NCI-H146 treated with DMSO at 0.1 percent for 48 hours (cell line): Measurements from ENCODE around the gene TMPRSS4.
"Not testable (repeated sequence)": the region's sequence is repeated elsewhere in the genome, so short reads cannot be mapped to it uniquely, and the experiment has no call there.

Experiments
- DNase-seq: peaks from one replicate; lab custom pipeline; 2025; ENCODE audit not compliant: unreplicated experiment; lab: John Stamatoyannopoulos, UW

Gene TMPRSS4

DNA sequence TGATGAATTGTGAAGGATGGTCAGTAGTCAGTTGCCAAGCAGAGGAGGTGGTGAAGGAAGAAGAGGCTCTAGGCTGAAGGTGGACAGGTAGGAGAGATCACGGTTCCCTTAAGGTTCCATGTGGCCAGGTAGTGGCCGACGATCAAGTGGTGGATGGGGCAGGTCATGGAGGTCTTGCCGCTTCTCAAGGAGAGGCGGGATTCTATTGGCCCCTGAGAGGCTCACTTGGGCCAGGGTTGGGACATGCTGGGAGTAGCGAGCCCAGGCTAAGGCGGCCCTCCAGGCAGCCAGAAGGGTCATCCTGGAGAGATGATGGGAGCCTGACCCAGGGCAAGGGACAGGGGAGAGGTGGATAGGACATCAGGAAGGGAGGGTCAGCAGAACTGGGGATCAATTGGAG lies 20.9 kb upstream of the TMPRSS4 start:
- no peak for DNase-seq

DNA sequence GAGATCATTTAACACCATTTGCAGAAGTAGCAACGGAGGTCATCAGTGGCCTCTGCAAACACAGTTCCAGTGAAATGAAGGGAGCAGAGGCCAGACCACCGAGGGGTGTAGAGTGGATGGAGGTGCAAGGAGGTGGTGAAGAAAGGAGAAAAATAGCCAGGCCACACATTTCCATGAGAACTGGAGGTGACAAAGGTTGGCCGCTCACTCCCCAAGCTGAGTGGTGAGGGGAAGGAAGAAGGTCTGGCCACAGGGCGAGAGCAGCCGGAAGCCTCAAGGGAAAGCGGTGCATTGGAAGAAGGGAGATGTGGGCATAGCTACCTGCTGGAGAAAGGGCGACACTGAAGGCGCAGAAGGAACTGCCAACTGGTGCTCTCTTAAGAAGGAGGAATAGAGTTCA lies 20.1 kb upstream of the TMPRSS4 start:
- DNase-seq, result no peak

DNA sequence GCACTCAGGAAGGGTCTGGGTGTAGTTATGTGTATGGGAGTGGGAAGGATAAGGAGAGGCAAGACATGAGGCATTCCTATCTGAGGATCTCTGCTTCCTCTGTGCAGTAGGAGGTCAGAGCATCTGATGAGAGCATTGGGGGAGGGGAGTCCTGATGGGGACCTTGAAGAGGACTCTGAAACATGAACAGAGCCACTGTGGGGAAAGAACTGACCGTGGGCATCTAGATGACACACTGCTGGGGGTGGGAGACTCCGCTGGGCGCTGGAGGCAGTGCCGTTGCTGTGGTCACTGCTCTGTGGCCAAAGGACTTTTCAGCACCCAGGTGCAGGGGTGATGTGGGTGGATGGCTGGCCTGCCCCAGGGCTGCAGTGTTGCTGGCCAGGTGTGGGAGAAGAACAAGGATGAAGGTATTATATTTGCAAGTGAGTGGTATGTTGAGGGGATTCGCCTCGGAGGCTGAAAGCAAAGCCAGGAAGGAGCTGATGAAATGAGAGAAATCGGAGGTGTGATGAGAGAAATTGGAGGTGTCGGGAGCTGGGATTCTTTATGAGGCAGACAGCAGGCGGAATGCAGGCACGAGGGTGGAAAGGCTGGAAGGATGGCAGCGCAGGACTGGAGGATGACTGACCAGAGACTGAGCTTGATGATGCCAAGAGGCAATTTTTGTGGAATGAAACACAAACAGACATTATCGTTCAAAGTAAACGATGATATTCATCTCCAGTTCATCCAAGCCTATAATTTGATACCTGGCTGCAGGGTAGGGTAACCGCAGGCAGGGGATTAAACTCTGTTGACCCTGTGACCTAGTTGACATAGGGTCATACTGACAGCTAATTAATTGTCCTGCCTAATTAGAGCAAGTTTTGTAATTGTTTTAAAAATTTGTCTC lies 19.4 kb upstream of the TMPRSS4 start:
- DNase-seq, result no peak

DNA sequence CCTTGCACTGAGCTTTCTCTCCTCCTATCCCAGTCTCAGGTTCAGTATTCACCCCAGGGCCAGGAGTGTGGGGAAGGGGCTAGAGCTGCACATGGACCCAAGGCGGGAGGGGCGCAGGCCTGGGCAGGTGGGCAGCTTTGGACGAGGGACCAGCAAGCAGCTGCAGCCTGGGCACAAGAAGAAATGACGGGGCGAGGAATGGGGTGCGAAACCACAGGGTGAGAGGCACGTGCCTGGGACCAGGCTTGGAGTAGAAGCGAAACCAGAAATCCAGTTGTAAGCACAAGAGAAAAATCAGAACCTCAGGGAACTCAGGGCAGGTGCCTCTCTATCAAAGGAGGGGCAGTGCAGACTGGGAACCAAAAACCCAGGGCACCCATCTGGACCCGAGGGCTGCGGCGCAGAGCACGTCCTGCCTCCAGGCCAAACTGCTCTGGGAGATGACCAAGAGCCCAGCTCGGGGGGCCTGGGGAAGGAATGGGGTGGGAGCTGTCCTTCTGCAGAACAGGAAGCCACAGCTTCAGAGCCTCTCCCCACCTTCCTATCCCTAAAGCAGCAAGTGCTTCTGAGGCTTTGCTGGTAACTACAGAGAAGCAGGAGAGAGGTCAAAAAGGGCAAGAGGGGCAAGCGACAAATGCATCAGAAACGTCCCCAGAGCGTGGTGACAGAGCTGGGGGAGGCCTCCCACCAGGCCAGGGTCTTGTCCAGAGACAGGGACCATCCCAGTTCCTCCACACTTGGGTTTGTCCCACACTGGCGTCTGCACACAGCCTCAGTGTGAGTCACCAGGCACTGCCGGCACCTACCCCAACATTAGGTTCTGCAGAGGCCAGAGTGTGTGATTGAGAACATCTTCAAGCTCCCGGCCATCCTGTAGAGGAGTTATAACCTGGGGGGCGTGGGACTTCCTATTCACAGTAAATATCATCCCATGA lies 18.3 kb upstream of the TMPRSS4 start:
- DNase-seq, result no peak

DNA sequence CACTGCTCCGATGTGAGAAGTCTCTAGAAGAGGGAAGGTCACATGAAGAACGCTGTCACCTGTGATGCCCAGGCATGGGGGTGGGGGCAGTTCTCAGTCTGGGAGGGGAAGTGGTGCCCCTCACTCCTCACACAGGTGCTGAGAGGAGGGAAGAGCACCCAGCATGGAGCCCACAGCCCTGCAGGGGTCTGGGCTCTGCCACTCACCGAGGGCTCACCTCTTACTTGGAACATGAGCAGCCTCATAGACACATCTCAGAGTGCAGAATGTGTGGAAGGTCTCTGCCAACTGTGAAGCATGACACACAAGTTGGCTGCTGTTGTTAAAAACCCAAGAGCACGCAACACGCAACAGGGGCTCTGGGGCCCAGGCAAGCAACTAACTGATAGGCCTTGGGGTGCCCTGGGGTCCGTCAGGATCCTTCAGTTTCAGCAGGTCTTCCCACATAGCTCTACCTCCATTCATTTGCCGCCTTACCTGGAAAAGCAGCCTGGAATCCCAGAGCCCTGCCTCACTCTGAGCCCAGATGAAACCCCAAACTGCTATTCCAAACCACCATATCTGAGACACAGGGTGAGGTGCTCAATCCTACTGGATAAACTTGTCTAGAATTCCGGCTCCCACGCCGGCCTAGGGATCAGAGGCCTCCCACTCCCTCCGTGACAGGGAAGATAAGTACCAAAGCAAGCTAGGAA lies 17.5 kb upstream of the TMPRSS4 start:
- no peak for DNase-seq

DNA sequence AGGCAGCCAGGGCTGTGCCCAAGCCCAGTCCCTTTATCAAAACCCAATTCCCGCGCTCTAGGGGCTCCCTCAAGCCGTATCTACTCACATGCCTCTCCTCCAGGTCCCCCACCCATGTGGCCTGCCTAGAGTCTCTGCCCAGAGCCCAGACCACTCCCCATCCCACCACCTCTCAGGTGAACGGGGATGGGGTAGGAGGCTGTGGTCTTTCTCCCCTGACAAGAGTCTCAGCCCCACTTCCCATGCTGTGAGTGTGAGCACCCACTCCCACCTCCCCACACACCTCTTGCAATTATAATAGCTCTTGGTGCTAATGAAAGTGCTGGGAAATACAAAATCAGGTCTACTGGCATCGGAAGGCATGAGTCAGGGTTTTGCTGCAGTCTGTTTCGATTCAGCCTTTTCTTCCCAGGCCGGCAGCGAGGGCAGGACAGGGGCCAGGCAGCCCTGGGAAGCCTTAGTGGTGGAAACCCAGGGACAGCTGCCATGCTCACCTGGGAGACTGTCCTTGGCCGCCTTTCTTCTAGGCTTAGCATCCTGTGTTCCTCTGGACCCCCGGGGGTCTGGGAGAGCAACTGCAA lies 16.7 kb upstream of the TMPRSS4 start:
- DNase-seq, result no peak

DNA sequence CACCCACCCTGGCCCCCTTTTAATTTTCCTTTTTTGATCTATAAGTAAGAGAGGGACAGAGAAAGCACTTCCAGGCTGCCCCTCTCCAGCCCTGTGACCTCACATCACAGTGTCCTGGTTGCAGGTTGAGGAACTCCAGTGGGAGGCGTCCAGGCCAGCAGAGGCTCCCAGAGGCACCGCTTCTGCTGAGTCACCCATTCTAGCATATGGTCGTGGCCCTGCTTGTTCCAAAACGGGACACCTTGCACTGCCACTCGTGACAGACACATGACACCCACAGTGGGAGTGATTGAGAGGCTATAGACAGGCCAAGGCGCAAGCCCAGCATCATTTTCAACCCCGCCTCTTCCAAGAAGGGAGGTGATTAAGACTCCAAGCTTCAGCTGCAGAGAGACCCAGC lies 16.0 kb upstream of the TMPRSS4 start:
- DNase-seq, result no peak

DNA sequence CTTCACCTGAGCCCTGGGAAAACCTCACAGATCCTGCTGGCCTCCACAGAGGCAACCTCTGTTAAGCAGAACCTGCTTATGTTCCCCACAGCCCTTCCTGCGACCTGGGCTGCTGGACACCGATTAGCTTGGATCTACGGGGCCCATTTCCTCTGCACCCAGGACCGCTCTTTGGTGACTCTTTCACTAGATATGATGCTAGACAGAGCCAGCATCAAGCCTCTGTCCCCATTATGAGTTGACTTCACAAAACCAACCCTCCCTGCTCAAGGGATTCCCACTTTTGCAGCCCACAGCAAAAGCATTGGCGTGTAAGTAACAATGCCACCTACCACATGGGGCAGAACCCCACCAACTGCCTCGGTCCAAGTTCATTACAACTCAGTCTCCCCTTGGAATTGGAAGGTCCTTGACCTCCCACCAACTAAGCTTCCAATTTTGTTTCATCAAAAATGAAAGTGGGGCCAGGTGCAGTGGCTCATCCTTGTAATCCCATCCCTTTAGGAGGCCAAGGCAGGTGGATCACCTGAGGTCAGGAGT lies 15.2 kb upstream of the TMPRSS4 start:
- DNase-seq, result no peak

DNA sequence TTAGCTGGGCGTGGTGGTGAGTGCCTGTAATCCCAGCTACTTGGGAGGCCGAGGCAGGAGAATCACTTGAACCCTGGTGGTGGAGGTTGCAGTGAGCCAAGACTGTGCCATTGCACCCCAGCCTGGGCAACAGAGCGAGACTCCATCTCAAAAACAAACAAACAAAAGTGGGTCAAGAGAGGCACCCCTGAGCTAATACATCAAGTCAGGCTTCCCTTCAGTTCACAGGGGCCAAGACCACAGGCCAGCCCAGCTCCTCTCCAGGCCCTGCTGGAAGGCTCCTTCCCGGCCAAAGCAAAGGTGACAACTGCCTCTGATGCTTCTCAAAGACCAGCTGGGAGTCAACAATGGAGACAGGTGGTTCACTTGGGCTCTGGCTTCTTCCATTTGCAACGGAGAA lies 14.7 kb upstream of the TMPRSS4 start:
- DNase-seq, result not testable (repeated sequence)

DNA sequence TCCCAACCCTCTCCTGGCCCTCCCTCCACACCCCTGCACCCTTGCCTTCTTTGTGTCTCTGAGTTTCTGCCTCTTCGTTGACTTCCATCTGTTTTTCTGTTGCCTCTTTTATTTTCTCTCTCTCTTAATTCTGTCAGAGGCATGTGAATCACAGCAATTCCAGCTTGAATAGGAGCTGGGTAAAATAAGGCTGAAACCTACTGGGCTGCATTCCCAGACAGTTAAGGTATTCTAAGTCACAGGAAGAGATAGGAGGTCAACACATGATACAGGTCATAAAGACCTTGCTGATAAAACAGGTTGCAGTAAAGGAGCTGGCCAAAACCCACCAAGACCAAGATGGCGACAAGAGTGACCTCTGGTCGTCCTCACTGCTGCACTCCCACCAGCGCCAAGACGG lies 14.2 kb upstream of the TMPRSS4 start:
- DNase-seq, result not testable (repeated sequence)

DNA sequence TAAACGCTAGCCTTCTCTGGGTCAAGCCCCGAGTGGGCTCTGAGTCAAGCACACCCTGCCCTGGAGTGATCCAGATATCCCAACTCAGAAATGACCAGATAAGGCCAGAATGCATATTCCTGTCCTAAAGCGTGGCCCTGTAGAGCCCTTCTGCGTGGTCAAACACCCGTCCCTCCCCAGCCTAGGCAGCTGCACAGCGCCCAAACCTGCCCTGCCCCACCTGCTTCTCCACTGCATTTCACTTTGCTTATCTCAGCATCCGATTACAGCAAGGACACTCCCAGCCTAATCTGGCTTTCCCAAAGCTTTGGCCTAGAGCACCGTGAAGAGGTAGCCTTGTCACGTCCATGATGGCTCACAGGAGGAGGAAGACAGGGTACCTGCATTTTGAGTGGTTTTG lies 11.9 kb upstream of the TMPRSS4 start:
- no peak for DNase-seq

DNA sequence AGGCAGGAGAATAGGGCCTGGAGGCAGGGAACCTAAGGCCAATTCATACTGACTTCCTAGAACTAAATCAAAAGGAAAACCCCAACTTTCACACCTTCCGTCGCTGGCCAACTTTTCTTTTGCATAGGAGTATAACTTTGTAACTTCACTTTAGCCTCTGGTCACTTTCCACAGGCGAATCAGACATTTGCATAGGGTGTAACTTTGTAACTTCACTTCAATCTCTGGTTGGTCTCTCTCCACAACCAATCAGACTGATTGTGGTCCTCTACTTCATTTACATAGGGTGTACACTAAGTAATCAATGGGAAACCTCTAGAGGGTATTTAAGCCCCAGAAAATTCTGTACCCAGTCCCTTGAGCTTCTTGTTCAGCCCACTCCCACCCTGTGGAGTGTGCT lies 11.5 kb upstream of the TMPRSS4 start:
- DNase-seq, result no peak

DNA sequence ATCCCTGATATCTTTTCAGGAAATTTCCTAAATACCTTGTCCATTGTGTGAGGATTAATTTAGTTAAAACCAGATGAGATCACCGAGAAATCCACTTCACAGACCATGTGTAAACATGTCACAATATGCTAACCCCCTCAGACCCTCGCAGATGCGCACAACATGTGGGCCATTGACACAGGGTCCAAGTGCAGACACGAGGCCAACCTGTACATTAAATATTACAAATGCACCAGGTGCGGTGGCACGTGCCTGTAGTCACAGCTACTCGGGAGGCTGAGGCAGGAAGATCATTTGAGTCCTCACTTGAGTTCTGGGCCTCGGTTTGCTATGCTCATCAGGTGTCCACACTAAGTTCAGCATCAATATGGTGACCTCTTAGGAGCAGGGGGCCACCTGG lies 9.9 kb upstream of the TMPRSS4 start:
- DNase-seq, result no peak

DNA sequence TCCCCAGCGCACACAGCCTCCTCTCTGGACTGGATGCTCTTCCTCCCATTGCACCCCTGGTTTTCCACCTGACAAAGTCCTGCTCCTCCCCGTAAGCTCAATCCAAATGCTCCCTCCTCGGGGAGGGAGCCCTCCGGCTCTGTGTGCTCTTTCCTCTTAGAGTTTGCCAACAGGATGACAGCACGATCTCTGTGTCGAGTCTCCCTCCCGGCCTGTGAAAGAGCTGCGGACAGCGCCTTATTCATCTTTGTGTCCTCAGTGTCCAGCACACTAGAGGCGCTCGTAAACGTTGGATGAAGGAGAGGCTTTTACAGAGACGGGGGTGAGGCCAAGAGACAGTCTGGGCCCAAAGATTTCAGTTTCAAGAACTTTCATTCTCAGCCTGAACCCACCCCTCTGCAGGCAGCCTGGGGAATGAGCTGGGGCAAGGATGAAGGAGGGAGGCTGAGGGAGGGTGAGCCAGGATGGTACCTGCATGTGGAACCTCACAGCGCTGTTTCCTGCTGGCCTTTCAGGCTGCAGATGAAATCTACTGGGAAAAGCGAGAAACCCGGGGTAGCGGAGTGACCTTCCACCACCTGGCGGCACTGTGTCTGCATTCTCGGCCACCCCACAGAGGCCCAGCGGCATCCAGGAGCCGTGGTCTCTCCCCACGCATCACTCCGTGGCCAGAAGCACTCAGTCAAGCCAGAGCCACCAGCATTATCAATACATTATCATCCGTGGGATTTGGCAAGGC lies 8.5 kb upstream of the TMPRSS4 start:
- DNase-seq, result no peak

DNA sequence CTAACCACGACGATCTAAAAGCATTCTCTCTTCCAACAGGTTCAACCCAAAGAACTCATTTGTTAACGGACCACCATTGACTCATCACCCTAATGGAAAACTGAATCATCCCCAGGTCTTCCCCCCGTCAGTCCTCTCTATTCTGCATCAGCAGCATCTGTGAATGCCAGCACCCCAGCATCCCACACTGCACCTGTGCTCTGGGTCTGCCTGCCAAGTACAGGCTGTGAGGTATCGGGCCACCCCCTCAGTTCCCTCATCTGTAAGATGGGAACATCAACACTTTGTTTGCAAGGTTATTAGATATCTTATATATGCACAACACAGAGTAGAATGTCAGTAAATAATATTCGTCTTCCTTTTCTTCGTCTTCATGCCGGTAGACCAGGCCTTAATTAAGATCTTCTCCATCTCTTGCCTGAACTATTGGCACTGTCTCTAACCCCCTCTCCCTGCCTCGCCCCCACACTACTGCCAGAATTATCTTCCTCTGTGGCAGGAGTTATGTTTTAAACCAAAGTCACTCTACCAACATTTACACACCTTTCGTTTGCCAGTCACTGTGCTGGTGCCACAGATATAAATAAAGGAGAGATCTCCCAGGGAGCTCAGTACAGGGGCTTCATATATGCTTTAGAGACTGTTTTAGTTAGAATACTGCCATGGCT lies 7.8 kb upstream of the TMPRSS4 start:
- no peak for DNase-seq

DNA sequence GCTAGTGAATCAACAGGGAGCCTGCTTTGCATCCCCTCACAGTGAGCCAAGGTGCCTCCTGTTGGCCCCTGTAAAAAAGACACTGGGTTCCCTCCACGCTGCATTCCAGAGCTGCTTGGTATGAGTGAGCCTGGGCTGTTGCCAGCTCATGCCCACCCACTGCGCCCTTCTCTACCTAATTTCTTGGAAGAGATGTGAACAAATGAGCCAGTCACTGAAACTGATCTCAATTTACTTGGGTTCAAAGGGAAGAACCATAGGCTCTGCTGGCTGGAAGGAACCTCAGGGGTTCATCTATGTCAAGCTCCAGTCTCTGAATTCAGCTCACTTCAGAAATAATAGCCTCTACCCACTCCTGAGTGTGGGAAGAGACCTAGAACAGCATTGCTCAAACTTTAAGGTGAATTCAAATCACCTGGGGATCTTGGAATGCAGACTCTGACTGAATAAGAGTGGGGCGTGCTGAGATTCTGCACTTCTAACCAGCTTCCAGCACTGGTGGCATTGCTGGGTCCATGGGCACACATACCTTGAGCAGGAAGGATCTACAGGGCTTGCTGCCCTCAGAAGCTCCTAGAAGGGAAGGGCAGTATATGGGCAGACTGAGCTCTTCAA lies 5.4 kb upstream of the TMPRSS4 start:
- no peak for DNase-seq

DNA sequence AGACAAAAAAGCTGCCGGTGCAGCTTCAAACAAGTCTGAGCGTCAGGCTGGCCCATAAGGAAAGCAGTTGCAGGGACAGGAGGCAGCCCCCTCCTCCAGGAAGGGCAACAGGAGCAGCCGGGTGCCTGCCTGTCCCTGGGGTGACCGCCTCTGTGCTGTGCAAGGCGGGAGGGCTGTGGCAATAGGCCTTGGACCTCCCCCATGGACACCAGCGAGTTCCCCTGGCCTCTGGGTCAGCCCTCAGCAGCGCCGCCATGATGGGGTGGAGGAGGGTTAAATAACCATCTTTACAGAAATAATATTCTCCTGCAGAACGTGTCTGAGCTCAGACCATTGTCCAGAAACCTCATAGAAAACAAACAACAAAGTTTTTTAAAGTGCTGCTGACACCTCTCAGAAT lies 3.3 kb upstream of the TMPRSS4 start:
- no peak for DNase-seq

DNA sequence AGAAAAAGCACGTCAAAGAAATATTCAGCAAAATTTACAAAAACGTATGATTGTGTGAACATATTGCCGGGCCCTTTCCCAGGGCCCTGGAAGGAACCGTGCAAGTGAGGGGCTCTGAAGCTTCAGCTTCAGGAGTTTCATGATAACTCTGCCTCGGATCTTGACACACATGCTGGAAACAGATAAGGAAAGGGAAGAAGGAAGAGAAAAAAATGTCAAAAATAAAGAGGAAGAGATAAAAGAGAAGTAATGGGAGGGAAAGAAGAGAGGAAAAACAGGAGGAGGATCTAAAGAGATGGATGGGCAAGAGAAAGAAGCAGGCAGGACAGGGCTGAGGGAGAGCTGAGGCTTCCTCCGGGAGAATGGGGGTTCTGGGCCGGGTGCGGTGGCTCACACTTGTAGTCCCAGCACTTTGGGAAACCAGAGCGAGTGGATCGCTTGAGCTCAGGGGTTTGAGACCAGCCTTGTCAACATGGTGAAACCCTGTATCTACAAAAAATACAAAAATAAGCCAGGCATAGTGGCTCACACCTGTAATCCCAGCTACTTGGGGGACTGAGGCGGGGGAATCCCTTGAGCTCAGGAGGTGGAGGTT lies 2.7 kb upstream of the TMPRSS4 start:
- no peak for DNase-seq

DNA sequence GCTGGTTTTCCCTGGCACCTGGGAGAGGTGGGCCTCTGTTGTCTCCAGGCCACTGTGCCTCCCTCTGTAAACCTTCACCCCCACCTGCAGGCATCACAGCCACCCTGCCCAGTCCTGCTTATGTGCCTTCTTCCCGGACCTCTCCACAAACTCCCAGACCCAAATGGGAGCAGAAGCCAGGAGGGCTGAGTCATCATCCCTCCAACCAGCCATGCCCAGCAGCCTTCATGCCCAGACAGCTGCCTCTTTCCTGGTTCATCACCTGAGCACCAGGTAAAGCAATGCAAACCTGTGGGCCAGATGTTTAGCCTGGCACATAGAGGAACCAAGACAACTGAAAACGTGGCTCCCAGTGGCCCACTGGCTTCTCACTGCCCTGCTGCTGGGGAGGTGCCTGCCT lies 2.1 kb upstream of the TMPRSS4 start:
- no peak for DNase-seq
